DMS53 treated with DMSO at 0.1 percent for 48 hours (cell line): ENCODE results near the gene SLC9A3.

Source experiments
- DNase-seq: peaks from one replicate; lab custom pipeline; 2025; ENCODE audit not compliant: unreplicated experiment; lab: John Stamatoyannopoulos, UW

SLC9A3 gene

GRCh38 chr5:464446-464842 lies 59.8 kb downstream of the SLC9A3 start:
- no peak for DNase-seq

- DNase-seq = no peak
Observed at GRCh38 chr5:463952-464351, 60.3 kb downstream of the SLC9A3 start.

- no peak for DNase-seq
Observed at GRCh38 chr5:463301-463700, 60.9 kb downstream of the SLC9A3 start.

GRCh38 chr5:462051-462481 lies 62.2 kb downstream of the SLC9A3 start:
- DNase-seq = no peak

- no peak for DNase-seq
Observed at GRCh38 chr5:460273-460625, 64.0 kb downstream of the SLC9A3 start.

- DNase-seq = no peak
Observed at GRCh38 chr5:459562-460272, 64.5 kb downstream of the SLC9A3 start.

GRCh38 chr5:458547-459353 lies 65.5 kb downstream of the SLC9A3 start:
- DNase-seq = no peak

GRCh38 chr5:457195-457961 lies 66.9 kb downstream of the SLC9A3 start:
- no peak for DNase-seq

GRCh38 chr5:456351-457194 lies 67.7 kb downstream of the SLC9A3 start:
- no peak for DNase-seq

GRCh38 chr5:455806-456205 lies 68.4 kb downstream of the SLC9A3 start:
- no peak for DNase-seq

- no peak for DNase-seq
Observed at GRCh38 chr5:454936-455335, 69.3 kb downstream of the SLC9A3 start.

GRCh38 chr5:453725-454481 lies 70.3 kb downstream of the SLC9A3 start:
- no peak for DNase-seq

- DNase-seq = no peak
Observed at GRCh38 chr5:452978-453710, 71.1 kb downstream of the SLC9A3 start.

GRCh38 chr5:451587-452458 lies 72.4 kb downstream of the SLC9A3 start:
- DNase-seq = no peak

- no peak for DNase-seq
Observed at GRCh38 chr5:449151-449550, 75.1 kb downstream of the SLC9A3 start.

GRCh38 chr5:448766-449090 lies 75.5 kb downstream of the SLC9A3 start:
- DNase-seq = no peak

- DNase-seq = no peak
Observed at GRCh38 chr5:448061-448765, 76.0 kb downstream of the SLC9A3 start.

GRCh38 chr5:447501-447900 lies 76.7 kb downstream of the SLC9A3 start:
- DNase-seq = no peak
